Urinary bladder (tissue), 2 donors: Measurements from ENCODE around the gene CHADL. TPM values are rescaled to one million over a fixed set of nuclear protein-coding genes. Genes with fewer than 3 reads are reported as not detected.

Experiments
- polyA plus RNA-seq: library from polyadenylated mRNA; stranded (reverse); fragments of 200-250 nt; gene quantifications from one replicate; pipeline ENCODE4 v1.2.3, GENCODE V29; 2013
- small RNA-seq: library from RNA; depleted of rRNA; stranded (forward); fragments of <200 nt; gene quantifications from one replicate; pipeline ENCODE3, GENCODE V24; 2014
- total RNA-seq: library from RNA; depleted of rRNA; stranded (reverse); fragments of >200 nt; gene quantifications from one replicate; pipeline ENCODE4 v1.2.3, GENCODE V29; 2014
- donor health status: healthy.

The CHADL gene
- total and polyA plus RNA-seq, 2 donors, result 1.8 to 3.5 TPM

Small RNAs within 50 kb of the gene (small RNA-seq; reads per million reads assigned to genes)
- not detected for gene MIR6889

Other genes starting within 250 kb of the CHADL start
- 104 TPM for gene EP300, start 148.3 kb downstream of the CHADL start, total RNA-seq
- 24.0 TPM for gene EP300, start 148.3 kb downstream of the CHADL start, polyA plus RNA-seq
- 12.4 TPM for gene L3MBTL2, start 35.6 kb downstream of the CHADL start, total RNA-seq
- gene L3MBTL2, start 35.6 kb downstream of the CHADL start, polyA plus RNA-seq, result 21.7 TPM
- 15.0 TPM for gene RANGAP1, start 45.3 kb upstream of the CHADL start, total RNA-seq
- gene RANGAP1, start 45.3 kb upstream of the CHADL start, polyA plus RNA-seq, result 41.8 TPM
- gene ZC3H7B, start 60.6 kb upstream of the CHADL start, total RNA-seq, result 30.0 TPM
- gene ZC3H7B, start 60.6 kb upstream of the CHADL start, polyA plus RNA-seq, result 42.1 TPM
- 9.0 TPM for gene TEF, start 141.0 kb upstream of the CHADL start, total RNA-seq
- gene TEF, start 141.0 kb upstream of the CHADL start, polyA plus RNA-seq, result 32.1 TPM
- gene TOB2, start 205.9 kb upstream of the CHADL start, total RNA-seq, result 20.9 TPM
- gene TOB2, start 205.9 kb upstream of the CHADL start, polyA plus RNA-seq, result 34.0 TPM
- gene PHF5A, start 227.8 kb upstream of the CHADL start, total RNA-seq, result 37.3 TPM
- gene PHF5A, start 227.8 kb upstream of the CHADL start, polyA plus RNA-seq, result 38.1 TPM
- gene ACO2, start 228.2 kb upstream of the CHADL start, total RNA-seq, result 41.8 TPM
- 84.6 TPM for gene ACO2, start 228.2 kb upstream of the CHADL start, polyA plus RNA-seq